Left ventricle myocardium inferior (tissue), 1 donor: ENCODE results near the gene TAF4B. TPM values are rescaled to one million over a fixed set of nuclear protein-coding genes. Genes with fewer than 3 reads are reported as not detected.
A peak's percentile ranks its signal among the peaks of the same experiment; 100 is the strongest.

Experiments
- DNase-seq: peaks from one replicate; pipeline ENCODE4 v3.0.0-alpha.2; 2020
- H3K27ac ChIP-seq: fragments of 200-600 bp; replicated peaks from 2 replicates; pipeline ENCODE4 v1.8.0; 2021
- H3K27me3 ChIP-seq: fragments of 200-600 bp; 2 replicates; pipeline ENCODE4 v1.8.0; 2021; ENCODE audit warnings: low read depth
- H3K36me3 ChIP-seq: fragments of 200-600 bp; 2 replicates; pipeline ENCODE4 v1.8.0; 2021
- H3K4me1 ChIP-seq: fragments of 200-600 bp; 2 replicates; pipeline ENCODE4 v1.8.0; 2021
- H3K4me3 ChIP-seq: fragments of 200-600 bp; 2 replicates; pipeline ENCODE4 v1.8.0; 2021; ENCODE audit warnings: mild to moderate bottlenecking, moderate library complexity
- H3K9me3 ChIP-seq: fragments of 200-600 bp; replicated peaks from 2 replicates; pipeline ENCODE4 v1.8.0; 2021
- intact Hi-C: fragments of 100-400 bp; cut with micrococcal nuclease; formaldehyde crosslinking; loops from one replicate; pipeline ENCODE4 v1.11.0; 2022
- total RNA-seq: library from RNA; stranded (reverse); fragmentation: NEBNext Ultra II Directional; extraction: Animal tissue kit (Norgen Biotek cat#: 25700); gene quantifications from one replicate; pipeline ENCODE4 v1.2.1, GENCODE V29; 2021
- TF ChIP-seq, protein P1 (sequence below): fragments of 200-600 bp; IDR thresholded peaks from 2 replicates; pipeline ENCODE4 v1.8.0; 2021; ENCODE audit warnings: antibody characterized with exemption, mild to moderate bottlenecking, borderline replicate concordance
- donor health status: DM: no; HTN: yes; CAD: no; lungs with severe emphysema.

The TAF4B gene
- total RNA-seq, 1 donor from 2014 or later: 1.1 TPM

DNA sequence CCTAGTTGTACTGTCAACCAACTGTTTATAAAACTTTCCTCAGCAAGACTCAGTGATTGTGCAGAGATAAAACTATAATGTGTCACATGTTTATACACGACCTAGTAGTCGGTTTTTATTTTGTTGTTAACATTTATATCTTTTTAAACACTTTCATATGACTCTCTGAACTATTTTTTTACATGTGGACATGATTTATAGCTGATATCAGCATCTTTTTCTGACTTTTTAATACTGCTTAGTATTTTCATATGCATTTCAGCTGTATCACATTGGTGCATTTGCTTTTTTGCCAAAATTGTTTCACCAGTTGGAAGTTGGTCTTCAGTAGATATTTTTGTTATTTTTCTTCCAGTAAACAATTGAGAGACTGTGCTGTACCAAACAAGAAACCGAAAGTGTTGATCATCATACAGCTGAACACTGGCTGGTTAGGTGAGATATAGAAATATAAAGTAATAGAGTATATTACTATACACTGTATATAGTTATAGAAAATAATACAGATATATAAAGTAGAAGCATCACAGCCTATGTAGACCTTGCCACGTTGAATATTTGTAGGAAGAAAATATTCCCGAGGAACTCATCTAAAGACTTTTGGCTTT is 167.9 kb downstream of the TAF4B start:
- no peak for DNase-seq
- H3K36me3 ChIP-seq: no peaks in the 10 kb centered on the region
- no peak overlapping the region for H3K27ac ChIP-seq
- H3K4me1 ChIP-seq: no peaks in the 10 kb centered on the region
- TF ChIP-seq, protein P1, sequence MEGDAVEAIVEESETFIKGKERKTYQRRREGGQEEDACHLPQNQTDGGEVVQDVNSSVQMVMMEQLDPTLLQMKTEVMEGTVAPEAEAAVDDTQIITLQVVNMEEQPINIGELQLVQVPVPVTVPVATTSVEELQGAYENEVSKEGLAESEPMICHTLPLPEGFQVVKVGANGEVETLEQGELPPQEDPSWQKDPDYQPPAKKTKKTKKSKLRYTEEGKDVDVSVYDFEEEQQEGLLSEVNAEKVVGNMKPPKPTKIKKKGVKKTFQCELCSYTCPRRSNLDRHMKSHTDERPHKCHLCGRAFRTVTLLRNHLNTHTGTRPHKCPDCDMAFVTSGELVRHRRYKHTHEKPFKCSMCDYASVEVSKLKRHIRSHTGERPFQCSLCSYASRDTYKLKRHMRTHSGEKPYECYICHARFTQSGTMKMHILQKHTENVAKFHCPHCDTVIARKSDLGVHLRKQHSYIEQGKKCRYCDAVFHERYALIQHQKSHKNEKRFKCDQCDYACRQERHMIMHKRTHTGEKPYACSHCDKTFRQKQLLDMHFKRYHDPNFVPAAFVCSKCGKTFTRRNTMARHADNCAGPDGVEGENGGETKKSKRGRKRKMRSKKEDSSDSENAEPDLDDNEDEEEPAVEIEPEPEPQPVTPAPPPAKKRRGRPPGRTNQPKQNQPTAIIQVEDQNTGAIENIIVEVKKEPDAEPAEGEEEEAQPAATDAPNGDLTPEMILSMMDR: no peak
- H3K4me3 ChIP-seq: no peak overlapping the region
- H3K27me3 ChIP-seq: no peaks in the 10 kb centered on the region
- intact Hi-C loops: no loop called here
- H3K9me3 ChIP-seq: no peaks in the 10 kb centered on the region

DNA sequence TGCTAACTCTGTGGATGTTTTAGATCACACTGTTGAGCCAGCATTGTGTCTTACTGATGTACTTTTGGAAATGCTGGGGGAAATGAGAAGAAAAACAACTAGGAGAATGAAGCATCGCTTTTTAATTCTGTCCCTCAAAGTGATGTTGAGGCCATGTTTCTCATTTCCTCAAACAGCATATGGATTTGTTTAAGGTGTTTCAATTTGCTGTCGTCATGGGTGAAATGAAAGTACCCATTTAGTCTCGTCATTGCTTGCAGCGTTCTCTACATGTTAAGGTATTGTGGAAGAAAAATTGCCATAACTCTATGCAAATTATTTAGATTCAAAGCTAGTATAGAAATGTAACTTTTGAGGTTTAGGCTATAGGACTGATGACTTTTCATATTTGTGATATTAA is 170.8 kb downstream of the TAF4B start:
- intact Hi-C loops: no loop called here
- Histone ChIP-seq H3K27ac (no peak overlapping the region), H3K9me3 (no peaks in the 10 kb centered on the region), H3K4me3 (no peak overlapping the region), H3K36me3 (no peaks in the 10 kb centered on the region), H3K27me3 (peaks cover 4% of the 10 kb centered on the region), H3K4me1 (no peaks in the 10 kb centered on the region)
- no peak for DNase-seq
- TF ChIP-seq, protein P1: no peak

DNA sequence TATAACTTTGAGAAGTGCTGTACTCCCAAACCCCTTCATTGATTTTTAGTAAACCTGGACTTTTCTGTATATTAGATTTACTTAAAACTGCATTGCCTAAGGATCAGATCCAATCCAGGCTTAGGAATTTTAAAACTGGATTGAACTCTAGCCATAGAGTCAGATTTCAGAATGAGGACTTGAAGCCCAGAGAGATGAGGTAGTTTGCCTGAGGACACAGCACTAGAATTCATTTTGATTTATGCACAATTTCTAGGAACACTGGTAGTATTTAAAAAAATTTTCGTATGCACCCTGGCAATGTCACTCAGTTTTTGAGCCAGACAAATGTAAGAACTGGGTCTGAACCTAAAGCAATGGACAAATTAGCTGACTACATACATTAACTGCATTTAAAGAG is 177.2 kb downstream of the TAF4B start:
- Histone ChIP-seq H3K4me1 (no peaks in the 10 kb centered on the region), H3K9me3 (no peaks in the 10 kb centered on the region), H3K27ac (no peak overlapping the region), H3K4me3 (no peak overlapping the region), H3K36me3 (no peaks in the 10 kb centered on the region), H3K27me3 (peaks cover 4% of the 10 kb centered on the region)
- no peak for DNase-seq
- TF ChIP-seq, protein P1: no peak
- intact Hi-C loops: no loop called here

DNA sequence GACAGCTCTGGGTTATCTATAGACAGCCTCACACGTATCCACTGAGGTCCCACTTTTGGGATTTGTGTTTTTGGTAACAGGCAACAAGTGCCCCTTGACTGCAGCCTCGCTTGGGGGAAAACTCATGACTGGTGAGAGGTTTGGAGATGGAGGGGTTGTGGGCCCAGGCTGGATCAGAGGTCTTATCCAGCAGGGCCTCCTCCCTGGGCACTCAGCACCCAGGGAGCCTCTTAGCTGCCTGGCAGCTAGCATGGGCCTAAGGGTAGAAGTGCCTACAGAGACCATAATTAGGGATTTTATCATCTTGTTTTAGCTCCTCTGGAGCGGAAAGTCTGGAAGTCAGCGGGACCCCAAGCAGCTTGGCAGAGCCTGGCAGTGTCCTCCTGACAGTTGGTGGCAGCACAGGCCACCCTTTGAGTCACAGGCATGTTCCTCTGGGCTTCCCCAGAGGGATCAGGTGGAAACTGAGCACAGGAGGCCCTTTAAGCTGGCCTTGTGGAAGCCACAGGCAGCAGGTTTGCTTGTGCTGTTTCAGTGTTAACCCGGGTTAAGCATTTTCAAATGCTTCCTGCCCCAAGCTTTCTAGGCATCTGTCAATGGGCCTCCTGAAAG is 179.1 kb downstream of the TAF4B start:
- peak; percentile 33 for DNase-seq
- Histone ChIP-seq H3K9me3 (no peaks in the 10 kb centered on the region), H3K27me3 (no peaks in the 10 kb centered on the region), H3K4me1 (no peaks in the 10 kb centered on the region), H3K4me3 (no peak overlapping the region), H3K36me3 (no peaks in the 10 kb centered on the region), H3K27ac (no peak overlapping the region)
- TF ChIP-seq, protein P1: peak; percentile 70
- intact Hi-C loops: no loop called here

DNA sequence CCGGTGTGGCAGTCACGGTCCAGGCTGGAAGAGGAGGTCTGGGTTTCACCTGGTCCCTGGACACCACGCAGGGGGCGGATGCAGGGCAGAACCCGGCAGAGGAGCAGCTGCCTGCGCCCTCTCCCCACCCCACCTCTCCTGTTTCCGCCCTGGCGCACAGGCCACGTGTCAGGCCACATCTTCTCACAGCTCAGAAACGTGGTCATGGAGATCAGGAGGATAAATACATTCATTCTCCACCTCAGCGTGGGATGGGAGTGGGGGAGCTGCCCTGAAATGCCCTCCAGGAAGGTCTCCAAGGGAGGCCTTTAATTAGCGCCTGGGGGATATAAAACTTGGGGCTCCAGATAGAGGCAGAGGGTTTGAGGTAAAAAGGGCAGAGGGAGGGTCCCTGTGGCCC is 180.1 kb downstream of the TAF4B start:
- Histone ChIP-seq H3K9me3 (no peaks in the 10 kb centered on the region), H3K36me3 (no peaks in the 10 kb centered on the region), H3K27ac (no peak overlapping the region), H3K4me1 (no peaks in the 10 kb centered on the region), H3K4me3 (no peak overlapping the region), H3K27me3 (no peaks in the 10 kb centered on the region)
- intact Hi-C loops: no loop called here
- TF ChIP-seq, protein P1: no peak
- no peak for DNase-seq
